Stimulated activated CD4-positive, alpha-beta T cell treated with anti-CD3 and anti-CD28 coated beads, Interleukin-4, amount 100 ng/mL, for 48 hours (primary cell): ENCODE data around the gene TIFAB.
"Not testable (repeated sequence)": the region's sequence is repeated elsewhere in the genome, so short reads cannot be mapped to it uniquely, and the experiment has no call there.

Source experiments
- DNase-seq, 2 donors: peaks; one replicate each; pipeline ENCODE4 v3.0.0-alpha.2; 2020; ENCODE audit warnings: low read depth in 2 of 2

TIFAB gene, protein sequence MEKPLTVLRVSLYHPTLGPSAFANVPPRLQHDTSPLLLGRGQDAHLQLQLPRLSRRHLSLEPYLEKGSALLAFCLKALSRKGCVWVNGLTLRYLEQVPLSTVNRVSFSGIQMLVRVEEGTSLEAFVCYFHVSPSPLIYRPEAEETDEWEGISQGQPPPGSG

DNA sequence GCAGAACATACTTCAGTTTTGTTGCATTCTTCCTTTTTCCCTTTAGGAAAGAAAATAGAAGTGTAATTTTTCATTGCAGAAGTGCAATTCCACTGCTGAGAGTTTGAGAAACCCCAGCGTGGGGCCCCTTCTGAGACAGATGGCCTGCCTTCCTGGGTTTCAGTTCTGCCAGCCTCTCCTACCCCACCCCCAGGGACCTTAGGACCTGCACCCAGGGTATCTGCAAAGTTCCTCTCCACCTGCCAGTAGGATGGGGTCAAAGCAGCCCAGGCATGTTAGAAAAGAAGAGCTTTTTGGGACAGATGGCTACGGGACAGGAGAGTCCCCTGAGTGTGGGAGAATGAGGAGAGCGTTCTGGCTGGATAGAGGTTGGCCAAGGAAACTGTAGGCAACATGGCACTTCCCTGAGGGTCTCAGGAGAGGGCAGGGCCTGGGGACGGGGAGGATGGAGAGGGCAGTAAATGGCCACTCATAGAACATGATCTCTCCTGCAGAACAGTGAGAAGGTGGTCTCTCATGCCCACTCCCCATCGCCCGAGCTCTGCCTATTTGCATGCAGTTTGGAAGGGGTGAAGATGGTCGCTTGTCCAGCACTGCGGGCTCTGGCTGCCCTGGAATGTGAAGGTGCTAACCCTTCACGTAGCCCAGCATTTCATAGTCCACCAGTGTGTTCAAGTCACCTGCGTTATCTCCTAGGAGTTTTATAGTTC, at the start of gene TIFAB:
Gene TIFAB, minus strand, starts transcription at position 31 of the 710 bp plus-strand sequence. CDS start 2,412 bp downstream, outside the sequence.
- DNase-seq = no peak

DNA sequence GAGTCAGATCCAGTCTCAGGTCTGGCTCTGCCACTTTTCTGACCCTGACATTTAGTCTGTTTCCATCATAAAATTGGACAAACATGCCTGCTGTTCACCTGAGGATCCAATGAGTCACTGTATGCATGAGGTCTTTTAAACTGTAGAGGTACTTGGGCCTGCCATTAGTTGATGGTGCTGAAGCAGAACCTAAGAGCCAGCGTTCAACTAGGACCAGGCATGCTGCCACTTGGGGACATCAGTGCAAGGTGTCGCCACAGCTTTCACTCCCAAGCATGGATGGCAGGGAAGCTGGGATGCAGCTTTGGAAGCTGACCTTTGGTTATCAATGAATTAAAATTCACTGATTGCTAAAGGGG, 46.5 kb upstream of the TIFAB start:
- DNase-seq = no peak

DNA sequence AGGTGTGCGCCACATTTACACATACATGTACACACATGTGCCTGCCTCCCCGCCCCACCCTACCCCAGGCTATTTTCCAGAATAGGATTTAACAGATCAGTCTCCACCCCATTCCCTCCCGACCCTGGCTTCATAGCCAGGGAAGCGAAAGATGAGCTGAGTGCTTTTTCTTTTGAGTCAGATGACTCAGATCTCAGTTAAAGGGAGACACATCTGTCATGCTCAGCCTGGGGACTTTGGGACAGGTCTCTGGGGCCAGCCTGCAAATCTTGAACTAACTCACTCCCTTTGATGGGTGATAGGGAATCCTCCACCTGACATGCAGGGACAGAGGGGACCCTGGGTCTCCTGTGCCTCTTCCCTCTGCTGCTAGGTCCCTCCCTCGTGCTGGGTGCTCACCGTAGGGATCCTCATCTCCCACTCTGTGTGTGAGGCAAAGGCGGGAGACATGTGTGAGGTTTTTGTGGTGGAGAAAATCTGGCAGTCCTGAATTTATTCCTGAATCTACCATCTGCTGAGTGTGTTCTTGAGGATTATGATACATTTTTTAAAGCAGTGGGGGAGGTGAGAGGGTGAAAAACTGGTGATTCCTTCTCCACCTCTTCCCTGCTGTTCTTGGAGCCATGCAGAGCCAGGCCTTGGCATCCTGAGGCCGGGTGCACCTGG, 46.0 kb upstream of the TIFAB start:
- no peak for DNase-seq

DNA sequence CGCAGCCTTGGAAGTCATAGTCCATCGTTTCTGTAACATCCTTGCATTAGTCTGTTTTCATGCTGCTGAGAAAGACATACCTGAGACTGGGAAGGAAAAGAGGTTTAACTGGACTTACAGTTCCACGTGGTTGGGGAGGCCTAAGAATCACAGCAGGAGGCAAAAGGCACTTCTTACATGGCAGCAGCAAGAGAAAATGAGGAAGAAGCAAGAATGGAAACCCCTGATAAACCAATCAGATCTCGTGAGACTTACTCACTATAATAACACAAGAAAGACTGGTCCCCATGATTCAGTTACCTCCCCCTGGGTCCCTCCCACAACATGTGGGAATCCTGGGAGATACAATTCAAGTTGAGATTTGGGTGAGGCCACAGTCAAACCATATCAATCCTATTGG, 43.4 kb upstream of the TIFAB start:
- not testable (repeated sequence) for DNase-seq

DNA sequence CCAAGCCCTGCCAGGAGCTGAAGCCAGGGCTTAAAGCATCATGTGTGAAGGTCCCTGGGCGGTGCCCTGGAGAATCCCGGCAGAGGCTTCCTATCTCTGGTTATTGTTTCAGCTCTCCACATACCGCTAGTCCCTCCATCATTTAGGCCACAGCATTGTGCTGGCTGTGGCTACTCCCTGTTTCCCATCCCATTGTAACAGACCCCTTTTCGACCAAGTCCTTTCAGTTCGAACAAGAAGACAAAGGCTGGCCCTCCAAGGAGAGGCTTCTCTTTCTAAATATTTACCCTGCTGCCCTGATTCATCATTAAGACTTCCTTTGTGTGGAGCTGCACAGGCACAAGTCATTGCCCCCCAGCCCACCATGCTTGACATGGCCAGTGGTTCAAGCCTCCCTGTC, 42.0 kb upstream of the TIFAB start:
- DNase-seq = no peak

DNA sequence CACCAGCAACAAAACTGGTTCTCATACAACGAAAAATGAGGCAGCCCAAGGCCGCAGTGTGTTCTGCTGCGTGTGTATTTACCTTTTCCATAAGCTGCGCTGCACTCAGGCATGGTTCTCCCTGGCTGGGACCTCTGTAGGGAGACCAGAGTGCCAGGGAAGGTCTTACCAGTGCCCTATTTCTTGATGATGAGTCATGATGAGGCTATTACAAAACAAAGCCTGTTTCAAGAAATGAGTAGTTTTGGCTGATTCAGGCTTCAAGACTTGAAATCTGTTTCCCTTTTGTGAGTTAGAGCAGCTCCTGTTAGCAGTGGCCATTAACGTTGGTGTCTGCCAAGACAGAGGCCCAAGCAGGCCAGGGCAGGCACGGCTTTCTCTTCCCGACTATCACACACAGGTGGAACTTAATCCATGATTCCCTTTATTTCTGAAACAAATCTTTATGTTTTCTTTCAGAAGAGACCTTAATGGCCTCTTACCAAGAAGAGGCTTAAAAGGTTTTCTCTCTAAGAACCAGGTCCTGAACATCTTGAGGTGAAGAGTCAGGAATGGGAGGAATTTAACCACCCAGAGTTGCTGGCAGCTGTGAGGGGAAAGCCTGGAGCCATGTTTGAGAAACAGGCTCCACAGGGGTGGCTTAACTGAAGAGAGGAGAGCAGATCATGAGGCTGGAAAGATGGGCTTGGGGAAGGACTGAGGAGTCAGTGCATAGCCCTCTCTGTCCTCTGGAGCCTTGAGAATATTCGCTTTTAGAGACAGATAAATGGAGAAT, 41.4 kb upstream of the TIFAB start:
- no peak for DNase-seq

DNA sequence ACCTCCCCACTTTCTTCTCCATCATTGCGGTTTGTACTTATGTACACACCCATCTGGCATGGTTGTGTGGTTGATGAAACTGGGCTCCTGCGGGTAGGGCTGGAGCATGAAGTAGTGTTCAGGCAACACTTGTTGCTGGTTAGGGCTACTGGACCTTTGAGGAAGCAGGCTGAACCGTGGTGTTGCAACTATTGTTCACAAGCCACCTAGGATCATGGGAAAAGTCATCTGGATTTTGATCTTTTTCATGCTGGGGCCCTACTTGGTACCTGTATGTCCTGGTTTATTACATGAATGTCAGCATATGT, 40.1 kb upstream of the TIFAB start:
- no peak for DNase-seq

DNA sequence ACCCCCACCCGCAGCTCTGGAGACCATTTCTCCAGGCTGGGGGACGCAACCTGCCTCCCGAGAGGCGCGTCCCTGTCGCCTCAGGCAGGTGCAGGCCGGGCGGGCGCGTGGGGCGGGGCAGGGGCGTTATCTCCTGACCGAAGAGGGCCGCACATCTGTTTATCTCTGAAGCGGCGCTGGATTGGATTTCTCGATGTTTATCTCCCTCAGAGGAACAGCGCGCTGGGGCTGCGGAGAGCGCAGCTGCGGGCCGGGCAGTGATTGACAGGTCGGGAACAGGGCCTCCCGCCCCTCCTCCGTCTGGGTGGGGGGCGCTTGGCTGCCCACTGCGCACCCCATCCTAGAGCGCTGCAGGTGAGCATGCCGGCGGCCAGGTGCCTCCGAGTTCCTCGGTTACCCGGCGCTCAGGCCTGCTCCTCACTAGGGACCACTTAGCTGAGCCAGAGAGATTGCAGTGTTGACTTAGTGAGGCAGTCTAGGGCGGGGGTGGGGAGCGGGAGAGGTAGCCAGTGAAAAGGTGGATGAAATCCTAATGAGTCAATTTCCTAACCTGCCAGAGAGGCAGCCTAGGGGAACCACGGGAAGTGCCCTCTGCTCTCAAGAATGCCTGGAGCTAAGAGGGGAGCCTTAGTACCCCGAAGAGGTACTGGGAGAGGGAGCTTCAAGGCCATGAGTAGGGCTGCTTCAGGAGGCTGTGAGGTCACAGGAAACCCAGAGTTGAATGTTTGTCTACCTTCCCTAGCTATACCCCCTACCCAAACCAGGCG, 39.6 kb upstream of the TIFAB start:
- DNase-seq = no peak

DNA sequence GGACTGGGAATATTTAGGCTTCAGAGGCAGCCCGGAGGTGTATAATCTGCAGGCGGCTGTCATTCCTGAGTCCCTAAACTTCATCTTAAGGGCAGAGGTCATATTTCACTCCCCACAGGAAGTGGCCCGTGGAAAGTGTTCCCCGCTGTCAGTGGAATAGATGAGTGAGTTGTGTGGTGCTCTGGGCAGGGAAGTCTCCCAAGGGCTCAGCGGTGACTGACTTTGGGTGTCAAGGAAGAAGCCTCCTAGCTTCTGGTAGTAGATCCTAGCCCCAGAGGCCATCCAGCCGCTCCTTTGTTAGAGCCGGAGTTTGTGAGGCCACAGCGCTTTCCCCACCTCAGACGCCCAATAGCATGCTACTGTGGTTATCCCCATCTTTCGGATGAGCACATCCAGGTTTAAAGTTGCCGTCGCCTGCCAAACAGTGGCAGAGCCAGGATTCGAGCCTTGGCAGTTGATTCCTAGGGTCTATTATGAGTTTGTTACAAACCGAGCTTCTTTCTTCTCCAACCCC, 38.9 kb upstream of the TIFAB start:
- DNase-seq = no peak

DNA sequence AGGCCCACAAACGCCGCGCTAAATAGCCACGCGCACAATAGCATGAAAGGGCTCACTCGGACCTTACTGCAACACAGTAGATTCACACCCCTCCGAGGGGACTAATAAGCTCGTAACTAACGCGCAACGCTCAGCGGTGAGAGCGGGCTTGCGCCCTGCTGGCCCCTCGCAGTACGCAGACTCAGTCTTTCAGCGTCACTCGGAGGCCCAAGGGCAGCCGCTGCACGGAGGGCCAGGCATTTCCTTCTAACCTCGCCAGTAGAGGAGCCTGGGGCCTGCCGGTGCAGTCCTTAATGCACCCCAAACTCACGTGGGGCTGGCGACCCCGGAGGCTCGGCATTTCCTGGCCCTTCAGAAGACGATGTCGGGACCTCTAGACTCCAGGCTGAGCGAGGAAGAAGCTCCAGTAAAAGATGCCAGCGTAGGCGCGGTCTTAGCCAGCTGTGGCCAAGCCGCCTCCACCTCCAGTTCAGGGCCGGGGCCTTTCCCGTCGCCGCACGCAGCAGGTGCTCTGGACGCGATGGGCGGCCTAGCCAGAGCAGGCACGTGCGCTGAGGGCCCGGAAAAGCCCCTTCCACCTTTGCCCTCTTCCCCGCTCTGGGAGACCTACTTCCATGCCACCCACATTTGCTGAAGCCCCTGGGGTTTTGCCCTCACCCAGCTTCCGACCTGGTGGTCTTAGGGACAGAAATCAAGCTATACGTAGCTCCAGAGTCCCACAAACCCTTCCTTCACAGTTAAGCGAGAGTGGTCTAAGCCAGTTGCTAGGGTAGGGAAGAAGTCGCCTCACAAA, 38.3 kb upstream of the TIFAB start:
- DNase-seq = no peak

DNA sequence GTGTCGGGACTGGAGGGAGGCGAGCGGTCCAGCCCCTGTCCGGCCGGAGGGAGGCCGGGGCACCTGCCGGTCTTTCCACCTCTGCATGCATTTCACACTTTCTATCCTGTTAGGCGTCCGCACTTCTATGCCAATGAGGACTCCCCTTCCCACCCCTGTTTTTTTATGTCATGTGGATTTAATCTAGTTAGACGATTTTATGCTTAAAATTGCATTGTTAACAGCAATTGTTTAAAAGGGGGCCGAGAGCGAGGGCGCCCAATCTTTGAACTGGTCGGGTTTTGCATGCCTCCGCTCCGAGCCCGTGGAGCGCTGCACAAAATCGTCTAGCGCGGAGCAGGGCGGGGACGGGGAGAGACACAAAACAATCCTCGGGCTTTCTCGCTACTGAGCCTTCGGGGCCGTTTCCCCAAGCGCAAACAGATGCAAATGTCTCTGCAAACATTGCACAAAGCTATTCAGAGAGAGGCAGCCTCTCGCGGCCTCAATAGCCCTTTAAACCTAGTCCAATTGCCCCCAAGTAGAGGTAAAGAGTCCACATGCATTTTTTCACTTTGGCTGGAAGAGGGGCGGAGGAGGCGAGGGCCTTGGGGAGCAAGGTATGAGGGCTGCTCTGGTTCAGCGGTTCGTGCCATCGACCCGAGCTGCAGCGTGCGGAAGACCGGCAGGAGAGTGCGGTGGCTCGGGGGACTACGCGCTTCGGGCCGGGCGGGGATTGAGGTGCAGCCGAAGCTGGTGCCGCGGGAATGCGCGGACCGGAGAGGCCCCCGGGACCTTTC, 37.5 kb upstream of the TIFAB start:
- DNase-seq = no peak

DNA sequence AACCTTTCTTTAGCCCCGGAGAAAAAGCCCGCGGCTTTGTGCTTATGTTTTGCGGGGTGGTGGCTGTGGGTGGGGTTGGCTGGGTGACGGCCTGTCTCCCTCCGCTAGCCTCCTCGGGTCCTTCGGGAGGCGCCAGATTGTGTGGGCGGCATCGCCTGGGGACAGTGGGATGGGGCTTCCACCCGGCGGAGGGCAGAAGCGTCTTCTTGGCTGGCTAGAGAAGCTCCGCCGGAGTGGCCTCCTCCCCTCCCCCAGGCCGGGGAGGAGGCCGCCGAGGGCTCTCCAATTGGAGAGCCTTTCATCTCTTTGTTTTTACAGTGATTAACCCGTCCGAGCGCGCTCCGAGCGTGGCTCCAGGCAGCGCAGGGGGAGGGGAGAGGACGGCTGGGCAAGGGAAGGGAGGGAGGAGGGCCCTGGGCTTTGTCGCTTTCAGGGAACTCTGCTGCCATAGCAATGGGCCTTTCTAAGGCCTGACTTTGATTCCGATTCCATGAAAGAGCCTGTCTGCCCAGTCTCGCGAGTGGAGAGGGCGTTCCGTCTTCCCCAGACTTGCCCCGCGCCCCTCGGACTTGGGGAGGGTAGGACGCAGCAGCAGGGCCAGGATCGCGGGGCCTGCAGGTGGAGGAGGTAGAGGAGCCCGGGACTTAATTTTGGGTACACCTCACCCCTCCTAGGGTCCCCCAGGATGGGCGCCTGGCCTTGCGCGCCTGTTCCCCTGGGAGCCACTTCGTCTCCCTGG, 36.7 kb upstream of the TIFAB start:
- no peak for DNase-seq

DNA sequence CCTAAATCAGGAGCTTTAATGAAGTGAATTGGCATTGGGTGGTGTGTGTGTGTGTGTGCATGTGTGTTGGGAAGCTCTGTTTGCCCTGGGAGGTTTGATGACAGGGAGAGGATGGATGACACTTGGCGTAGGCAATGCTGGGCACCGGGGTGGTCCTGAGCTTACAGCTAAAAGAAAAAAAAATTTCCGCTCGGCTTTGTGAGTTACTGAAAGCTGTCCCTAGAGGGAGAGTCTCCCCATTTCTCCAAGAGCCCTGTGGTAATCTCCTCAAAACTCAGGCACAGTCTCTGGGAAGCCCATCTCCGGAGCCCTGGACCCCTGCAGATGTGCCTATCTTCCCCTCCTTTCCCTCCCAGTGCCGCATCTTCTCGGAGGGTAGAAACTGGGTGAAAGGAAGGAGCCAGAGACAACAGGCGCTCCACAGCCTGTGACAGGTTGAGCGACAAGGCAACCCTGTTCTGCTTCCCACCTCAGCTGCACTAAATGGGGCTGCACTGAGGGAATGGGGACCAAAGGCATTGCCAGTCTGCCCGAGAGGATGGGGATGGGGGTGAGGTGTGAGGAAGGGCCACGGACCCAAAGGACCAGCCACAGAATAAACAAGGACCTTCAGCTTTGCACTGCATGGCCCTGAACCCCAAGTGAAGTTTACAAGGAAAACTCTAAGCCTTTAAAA, 35.8 kb upstream of the TIFAB start:
- DNase-seq = no peak

DNA sequence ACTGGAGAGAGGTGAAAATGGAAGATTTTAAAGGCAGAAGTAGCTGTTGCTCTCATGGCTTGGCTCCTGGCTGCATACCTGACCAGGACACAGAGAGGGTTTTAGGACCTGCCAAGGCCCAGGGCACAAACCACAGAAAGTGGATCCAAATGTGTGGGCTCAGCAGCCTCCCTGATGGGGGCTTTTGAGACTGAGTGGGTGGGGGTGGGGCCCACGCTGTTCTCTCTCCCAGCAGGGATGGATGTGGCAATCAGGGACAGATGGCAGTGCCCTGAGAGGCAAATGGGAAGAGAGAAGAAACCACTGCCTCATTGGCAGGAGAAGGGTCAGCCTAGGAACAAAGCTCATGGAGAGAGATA, 34.9 kb upstream of the TIFAB start:
- no peak for DNase-seq

DNA sequence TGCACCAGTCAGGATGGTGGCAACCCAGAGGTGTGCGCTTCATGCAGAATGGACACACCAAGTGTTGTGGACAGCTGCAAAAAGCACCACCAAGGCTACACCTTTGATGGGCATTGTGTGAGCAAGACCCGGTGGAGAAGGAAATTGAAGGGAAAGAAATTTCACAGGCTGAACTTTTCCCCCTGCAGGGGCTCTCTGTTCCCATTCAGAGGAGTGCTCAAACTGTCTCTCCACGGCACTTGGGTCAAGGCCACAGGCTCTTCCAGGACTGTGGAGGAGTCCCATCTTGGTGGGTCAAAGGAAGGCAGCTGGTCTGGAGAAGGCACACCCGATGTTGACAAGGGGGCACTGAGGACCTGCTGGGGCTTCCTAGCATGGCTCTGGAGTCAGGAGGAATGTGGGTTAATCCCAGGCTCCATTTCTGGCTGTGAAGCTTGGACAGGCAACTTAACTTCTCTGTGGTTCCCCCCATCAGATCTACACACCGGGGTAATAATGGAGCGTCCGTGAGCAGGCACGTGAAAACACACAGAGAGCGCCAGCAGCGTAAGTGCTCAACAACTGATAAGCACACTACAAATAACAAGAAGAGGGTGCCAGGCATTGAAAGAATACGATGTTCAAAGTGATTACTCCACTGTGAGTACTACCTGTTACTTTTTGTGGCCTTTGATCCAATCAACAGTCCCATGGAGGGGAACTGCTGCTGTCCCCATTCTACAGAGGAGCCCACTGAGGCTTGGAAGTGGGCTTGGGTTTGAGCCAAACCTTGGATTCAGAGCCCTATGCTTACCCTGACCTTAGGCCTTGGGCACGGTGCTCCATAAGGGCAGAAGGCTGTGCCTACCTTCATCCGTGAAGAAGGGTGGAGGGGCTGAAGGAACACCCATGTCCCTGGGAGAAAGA, 34.2 kb upstream of the TIFAB start:
- no peak for DNase-seq

DNA sequence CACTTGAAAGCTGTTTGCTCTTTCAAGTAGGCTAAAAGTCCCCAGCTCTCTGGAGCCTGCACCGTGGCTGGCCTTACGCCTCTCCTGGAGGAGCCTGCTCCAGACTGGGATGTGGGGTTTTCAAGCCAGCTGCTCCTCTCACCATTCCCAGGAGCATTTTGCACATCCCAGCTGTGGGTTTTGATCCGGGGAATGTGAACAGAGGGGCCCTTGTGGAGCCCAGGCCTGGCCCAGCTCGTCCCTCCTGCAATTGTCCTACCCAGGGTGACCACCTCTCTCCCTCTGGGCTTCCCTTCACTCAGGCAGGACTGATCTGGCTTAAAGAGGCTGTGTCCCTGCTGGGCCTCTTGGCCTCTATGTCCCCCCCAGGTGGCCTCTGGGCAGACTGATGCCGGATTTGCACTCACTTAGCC, 32.5 kb upstream of the TIFAB start:
- no peak for DNase-seq

DNA sequence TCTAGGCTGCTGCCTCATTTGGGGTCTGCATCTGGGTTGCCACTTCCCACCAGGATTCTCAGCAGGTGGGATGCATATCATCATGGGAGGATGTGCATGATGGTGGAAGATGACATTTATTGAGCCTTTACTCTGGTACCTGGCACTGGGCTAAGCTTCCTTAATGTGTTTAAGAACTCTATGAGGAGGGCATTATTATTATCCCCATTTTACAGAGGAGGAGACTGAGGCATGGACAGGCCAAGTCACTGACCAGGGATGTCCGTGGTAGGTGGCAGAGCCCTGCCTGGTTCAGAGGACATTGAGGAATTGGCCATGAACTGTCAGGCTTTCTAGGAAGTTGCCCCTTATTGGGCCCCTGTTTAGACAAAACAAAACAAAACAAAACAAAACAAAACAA, 31.1 kb upstream of the TIFAB start:
- DNase-seq = no peak

DNA sequence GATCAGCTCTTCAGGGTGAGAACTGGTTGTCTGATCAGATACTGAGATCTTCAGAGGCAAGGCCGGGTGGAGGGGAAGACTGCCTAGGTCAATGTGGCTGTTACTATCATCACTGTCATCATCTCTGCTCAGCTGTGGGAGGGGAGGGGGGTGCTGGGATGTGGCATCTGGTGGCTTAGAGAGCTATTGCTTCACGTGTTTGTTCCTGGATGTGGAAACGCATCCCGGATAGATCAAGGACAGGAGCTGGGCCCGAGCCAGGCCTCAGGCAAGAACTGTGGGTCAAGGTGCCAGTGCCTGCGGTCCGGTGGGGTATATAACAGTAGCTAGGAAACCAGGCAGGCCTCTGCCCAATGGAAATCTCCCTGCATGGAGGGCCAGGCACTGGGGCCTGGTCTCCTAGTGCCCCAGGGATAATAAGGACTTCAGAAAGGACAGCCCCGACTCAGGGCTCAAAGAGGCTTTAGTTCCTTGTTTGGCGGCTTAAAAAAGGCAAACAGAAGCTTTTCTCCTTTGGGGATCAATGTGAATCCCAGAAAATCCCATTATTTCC, 30.3 kb upstream of the TIFAB start:
- no peak for DNase-seq
